GM21390 (cell line): ENCODE measurements around the gene CASZ1.

Experiments used
- ATAC-seq: cut with Tn5 transposase; IDR thresholded peaks from one replicate; pipeline ENCODE4 v1.9.1; 2021; ENCODE audit not compliant: unreplicated experiment

The CASZ1 gene

GRCh38 chr1:10756842-10757241 lies 39.6 kb downstream of the CASZ1 start:
- no peak for ATAC-seq

GRCh38 chr1:10755970-10756521 lies 40.4 kb downstream of the CASZ1 start:
- ATAC-seq = no peak

DNA sequence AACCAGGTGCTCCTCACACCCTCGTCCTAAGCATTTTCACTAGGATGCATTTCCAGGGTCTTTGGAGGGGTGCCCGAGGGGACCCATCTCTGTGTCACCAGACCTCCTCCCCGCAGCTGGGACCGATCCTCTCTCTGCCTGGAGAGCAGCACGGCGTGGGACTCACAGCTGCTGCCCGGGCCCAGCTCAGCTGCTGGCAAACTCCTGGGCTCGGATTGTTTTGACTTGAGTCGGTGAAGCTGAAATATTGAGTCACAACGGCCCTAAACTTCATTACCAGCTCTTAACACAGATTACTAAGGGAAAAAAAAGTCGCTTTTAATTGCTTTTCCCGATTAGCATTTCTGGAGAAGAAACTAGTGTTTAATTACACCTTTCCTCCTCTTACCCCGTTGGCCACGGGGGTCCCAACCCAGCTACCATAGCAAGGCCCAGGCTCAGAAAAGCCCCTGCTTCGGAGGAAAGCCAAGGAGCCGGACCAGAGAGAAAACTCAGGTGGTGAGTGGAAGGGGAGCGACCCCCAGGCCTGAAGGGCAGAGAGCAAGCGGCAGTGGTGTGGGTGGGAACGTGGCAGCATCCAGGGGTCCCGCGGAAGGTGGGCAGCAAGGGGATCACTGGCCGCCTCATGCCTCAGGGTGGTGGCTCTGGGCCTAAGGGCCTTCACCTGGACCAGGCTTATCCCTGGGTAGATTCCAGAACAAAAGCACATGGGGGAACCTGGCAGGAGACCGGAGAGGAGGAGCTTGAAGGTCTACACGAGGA lies 41.7 kb downstream of the CASZ1 start:
- no peak for ATAC-seq

- no peak for ATAC-seq
Measured at GRCh38 chr1:10753299-10753698, 43.1 kb downstream of the CASZ1 start.

DNA sequence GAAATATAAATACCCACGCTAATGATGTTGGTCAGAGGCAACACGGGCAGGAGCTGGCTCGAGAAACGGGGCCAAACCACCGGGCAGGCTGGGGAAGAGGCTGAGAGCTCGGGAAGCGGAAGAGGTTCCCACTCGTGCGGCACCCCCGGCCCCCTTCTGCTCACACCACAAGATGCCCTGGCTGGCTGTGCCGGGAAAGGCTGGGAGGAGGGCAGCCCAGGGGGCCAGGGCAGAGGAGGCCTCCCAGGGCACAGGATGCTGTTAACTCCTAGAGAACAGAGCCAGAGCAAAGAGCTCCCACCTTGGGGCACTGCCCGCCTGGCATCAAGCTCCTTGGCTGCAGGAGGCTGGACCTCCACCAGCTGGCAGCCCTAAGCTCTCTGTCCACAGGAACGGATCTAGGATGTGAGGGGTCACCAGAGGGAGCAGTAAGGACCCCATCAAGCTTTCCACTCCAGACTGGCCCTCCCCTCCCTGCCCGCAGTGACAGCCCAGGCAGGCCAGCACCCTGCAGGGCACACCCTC lies 44.8 kb downstream of the CASZ1 start:
- no peak for ATAC-seq

- ATAC-seq = no peak
Measured at GRCh38 chr1:10751160-10751559, 45.3 kb downstream of the CASZ1 start.

DNA sequence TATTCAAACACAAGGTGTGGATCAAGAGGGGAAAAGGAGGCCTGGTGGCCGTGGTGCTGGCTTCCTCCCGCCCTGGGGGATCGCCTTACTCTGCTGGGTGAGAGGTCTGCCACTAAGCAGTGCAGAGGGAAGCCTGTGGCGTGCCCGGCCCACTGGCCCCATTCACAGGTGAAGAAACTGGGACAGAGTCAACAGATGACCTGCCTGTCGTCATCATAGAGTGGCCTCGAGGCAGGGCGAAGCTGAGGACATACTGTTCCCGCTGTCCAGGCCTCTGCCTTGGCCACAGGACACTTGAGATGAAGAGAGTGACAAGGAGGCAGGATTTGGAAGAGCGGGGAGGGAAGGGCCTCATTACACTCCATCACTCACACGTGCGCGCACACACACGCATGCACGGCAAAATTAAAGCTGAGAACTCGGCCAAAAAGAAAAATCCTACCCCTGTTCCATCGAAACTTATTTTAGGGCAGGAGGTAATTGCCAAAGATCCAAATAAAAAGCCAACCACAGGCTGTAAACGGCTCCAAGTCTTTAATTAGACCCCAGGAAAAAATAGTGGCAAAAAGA lies 50.5 kb downstream of the CASZ1 start:
- no peak for ATAC-seq

DNA sequence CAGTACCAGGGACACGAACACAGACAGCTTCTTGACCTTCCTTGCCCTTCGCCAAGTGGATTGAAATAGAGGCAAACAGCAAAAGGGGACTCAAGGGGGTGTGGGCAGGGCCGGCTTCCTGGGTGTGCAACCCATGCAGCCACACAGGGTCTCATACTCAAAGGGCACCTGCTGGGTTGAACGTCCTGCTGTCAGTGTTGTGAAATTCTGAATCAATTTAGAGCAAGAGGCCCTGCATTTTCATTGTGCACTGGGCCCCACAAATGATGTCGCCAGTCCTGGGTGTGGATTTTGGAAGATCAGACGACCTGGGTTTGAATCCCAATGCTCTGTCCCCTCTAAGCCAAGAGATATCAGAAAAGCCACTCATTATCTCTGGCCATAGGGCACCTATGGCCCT lies 51.1 kb downstream of the CASZ1 start:
- no peak for ATAC-seq

DNA sequence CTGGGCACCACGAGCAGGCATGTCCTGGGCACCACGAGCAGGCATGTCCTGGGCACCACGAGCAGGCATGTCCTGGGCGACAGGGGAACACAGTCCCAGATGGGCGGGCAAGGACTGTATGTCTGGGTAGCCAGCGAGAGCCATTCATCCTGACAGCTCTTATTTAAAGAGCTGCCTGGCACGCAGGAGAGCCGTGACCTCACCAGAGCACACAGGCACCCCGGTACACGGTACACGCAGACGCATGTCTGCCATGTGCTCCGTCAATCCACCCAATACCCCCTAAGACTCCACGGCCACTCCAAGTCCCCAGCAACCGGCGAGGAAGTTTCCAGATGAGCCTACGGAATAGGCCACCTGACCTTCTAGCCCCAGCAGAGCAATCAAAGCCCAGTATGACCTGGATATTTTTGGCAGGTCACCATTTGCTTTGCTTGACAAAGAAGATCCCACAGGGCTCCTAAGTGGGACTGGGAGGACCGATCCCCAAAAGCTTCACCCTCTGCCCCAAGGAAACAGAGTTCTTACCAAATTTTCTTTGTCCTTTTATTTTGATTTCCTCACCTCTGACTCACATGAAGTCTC lies 51.7 kb downstream of the CASZ1 start:
- ATAC-seq = no peak

DNA sequence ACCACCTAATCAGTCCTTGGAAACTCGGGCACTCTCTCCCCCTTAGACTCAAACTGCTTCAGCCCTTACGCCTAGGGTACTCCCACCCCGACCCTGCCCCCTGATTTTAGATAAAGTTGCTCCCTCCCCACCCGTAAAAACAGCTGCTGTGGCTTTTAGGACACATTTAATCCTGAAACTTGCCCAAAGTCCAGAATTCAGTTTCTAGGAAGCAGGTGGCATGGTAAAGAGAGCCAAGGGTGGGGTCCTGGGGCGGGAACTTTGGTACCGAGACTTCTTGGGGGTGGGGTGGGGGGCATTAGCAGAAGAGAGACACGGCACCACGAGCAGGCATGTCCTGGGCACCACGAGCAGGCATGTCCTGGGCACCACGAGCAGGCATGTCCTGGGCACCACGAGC lies 52.4 kb downstream of the CASZ1 start:
- ATAC-seq = no peak

DNA sequence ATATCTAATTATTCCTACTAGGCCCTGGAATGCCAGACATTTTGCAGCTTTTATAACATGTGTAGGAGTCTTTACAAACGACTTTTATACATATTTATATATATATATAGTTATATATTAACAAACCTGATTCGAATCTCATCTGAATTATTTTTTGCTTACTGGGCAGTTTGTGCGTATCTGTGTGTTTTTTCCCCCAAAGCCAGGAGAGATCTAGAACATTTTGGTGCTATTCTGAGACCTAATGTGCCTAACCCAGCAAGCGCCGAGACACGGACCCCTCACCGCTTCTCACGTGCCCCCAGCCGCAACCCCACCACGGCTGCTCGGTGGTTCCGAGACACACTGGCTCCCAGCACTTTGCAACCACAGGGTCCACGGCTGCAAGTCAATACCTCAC lies 54.8 kb downstream of the CASZ1 start:
- ATAC-seq = no peak

DNA sequence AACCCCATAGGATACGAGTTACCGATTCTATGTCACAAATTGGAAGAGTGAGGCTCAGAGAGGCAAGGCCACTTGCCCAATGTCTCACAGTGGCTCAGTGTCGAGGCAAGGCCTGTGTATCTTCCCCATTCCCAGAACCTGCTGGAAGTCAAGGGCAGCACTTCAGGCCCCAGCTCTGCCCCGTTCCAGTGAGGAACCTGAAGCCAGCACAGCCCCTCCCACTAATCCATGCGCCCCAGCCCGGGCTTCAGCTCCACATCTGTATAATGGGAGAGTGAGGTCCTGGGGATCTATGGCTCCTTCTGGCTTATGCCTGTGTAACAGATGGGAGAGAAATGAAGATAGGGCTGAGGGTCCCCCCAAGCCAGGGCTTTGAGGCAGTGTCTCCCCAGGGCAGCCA lies 56.3 kb downstream of the CASZ1 start:
- ATAC-seq = no peak

GRCh38 chr1:10739589-10739988 lies 56.9 kb downstream of the CASZ1 start:
- ATAC-seq = no peak

- no peak for ATAC-seq
Measured at GRCh38 chr1:10738061-10739058, 58.1 kb downstream of the CASZ1 start.

GRCh38 chr1:10737651-10738050 lies 58.8 kb downstream of the CASZ1 start:
- no peak for ATAC-seq

DNA sequence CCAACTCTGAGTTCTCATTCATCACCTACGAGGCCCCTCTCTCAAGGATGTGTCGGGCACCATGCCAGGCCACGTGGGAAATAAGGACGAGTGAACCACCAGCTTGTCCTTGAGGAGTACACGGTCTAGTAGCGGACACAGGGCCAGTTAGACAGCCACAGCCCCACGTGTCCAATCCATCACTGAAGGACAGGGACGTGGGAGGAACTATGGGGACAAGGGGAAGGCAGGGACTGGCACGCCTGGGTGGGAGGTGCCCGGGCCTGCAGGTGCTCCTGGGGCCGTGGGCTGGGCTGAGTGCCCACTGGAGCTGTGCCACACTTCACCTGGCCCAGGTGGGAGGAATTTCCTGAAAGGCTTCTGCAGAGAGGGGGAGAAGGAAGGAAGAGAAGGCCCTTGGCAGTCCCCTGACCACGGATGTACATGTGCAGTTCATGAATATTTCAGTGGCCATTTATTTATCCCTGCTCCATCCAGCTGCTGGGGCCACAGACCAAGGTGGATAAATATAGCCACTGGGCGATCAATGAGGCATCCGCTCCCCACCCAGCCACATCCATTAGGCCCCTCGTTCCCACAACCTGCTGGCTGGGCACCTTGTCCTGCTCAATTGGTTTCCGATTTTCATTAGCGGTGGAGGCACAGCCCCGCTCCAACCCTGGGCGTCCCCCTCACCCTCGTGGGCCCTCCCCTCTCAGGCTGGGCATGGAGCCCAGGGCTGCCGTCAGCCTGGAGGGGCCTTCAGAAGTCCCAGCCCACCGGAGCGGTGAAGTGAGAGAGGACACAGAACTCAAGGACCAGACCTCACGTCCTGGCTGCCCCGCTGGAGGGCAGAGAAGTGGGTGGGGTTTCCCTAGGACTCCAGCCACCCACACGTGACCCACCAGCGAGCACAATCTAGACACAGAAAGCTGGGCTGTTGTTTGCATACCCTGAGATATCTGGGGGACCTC lies 59.5 kb downstream of the CASZ1 start:
- no peak for ATAC-seq

DNA sequence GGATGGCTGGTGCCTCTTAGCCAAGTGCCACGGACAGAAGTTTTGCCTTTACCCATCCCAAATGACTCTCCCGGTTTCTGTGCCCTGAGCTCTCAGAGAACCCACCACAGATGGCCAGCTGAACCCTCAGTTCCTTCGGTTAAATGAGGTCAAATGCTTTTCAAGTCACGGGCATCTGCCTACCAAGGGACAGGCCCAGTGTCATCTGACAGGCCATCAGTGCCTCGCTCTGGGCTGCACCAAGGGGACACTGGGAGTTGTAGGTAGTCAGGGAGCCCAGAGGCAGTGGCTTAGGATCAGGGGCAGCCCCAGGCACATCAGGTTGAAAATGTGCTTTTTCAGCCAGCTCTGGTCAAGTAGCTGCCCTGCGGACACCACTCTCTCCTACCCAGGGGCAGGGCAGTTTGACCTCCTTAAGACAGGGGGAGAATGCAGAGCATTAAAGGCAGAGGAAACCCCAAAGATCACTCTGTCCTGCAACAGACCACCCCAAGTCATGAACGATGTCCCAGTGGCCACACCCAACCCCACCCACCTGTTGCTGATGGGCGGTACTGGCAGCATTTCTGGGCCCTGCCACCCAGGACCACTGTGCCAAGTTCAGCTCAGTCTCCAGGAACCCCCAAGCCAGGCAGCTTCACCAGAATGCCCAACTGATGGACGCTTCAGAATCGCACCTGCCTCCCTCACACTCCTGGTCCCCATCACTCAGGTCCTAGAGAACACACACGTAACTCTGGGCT lies 60.7 kb downstream of the CASZ1 start:
- ATAC-seq = no peak

GRCh38 chr1:10734962-10735544 lies 61.4 kb downstream of the CASZ1 start:
- no peak for ATAC-seq

DNA sequence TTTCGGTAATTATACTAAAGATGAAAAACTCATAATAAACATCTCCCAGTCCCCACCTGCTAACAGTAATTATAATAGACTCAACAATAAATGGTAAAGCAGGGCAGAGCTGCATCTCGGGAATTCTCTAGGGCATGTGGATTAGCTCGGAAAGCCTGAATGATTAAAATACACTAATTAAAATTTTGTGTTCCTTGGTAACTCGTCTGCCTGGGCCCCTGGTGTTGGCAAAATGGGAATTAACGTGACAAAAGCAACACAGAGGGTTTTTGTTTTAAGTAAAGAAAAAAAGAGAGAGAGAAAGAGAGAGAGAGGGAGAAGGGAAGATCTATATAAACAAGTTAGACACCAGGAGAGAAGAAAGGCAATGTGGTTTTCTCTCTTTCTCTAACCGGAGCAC lies 62.1 kb downstream of the CASZ1 start:
- no peak for ATAC-seq
